Activated CD8-positive, alpha-beta T cell treated with anti-CD3 and anti-CD28 coated beads, Interleukin-2, amount 10 ng/mL, durations not matched to agents 7 days and 5 days (primary cell): ENCODE results near the gene PPP2R3B. TPM values are rescaled to one million over a fixed set of nuclear protein-coding genes. Genes with fewer than 3 reads are reported as not detected.

ENCODE experiments used
- ATAC-seq: fragments of 150-1000 bp; cut with Tn5 transposase; one replicate; pipeline ENCODE4 v1.10.0; 2021; ENCODE audit warnings: moderate library complexity
- CTCF ChIA-PET: fragments of 350-600 bp; sonication (Branson Sonifier 250); formaldehyde crosslinking; loops from one replicate; lab custom pipeline; 2021; ENCODE audit warnings: antibody characterized with exemption; lab: Charles Lee
- POLR2A ChIA-PET: fragments of 350-600 bp; sonication (Branson Sonifier 250); formaldehyde crosslinking; loops from one replicate; lab custom pipeline; 2021; ENCODE audit warnings: antibody characterized with exemption; lab: Charles Lee
- DNase-seq: peaks from one replicate; pipeline ENCODE4 v3.0.0-alpha.2; 2020
- H3K27ac Mint-ChIP-seq: one replicate; pipeline ENCODE4 v1.8.0; 2021; ENCODE audit warnings: mild to moderate bottlenecking, mixed read lengths
- H3K27me3 Mint-ChIP-seq: one replicate; pipeline ENCODE4 v1.8.0; 2021; ENCODE audit warnings: low read depth, mixed read lengths
- H3K36me3 Mint-ChIP-seq: one replicate; pipeline ENCODE4 v1.8.0; 2021; ENCODE audit warnings: low read depth, mixed read lengths
- H3K4me1 Mint-ChIP-seq: one replicate; pipeline ENCODE4 v1.8.0; 2021; ENCODE audit warnings: low read depth, mixed read lengths
- H3K4me3 Mint-ChIP-seq: one replicate; pipeline ENCODE4 v1.8.0; 2021; ENCODE audit warnings: mild to moderate bottlenecking, mixed read lengths
- H3K9me3 Mint-ChIP-seq: one replicate; pipeline ENCODE4 v1.8.0; 2022; ENCODE audit warnings: mixed read lengths; ENCODE audit not compliant: insufficient read depth
- total RNA-seq, 2 experiments: library from RNA; stranded (reverse); gene quantifications; one replicate each; pipeline ENCODE4 v1.2.3, GENCODE V29; 2021

Gene PPP2R3B
- total RNA-seq, 2 experiments from 2014 or later = 41.8 to 44.6 TPM

DNA sequence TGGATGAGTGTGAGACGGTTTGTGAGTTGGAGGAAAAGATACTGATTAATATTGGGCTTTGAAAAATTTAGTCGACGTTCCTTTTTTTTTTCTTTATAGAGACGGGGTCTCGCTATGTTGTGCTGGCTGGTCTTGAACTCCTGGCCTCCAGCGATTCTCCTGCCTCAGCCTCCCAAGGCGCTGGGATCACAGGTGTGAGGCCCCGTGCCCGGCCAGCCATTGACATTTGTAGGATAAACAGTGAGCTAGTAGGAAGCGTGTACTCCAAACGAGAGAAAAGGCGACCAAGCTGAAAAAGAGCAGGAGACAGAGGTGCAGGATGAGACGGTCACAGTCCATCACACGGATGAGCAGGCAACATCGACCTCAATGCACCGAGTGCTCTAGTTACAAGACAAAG lies 19.4 kb downstream of the PPP2R3B start:
- ATAC-seq (no peak), DNase-seq (no peak)
- Mint-ChIP-seq H3K4me3 (no peak overlapping the region), H3K27me3 (peaks cover 18% of the 10 kb centered on the region), H3K36me3 (peaks cover 10% of the 10 kb centered on the region), H3K27ac (no peak overlapping the region), H3K4me1 (peaks cover 15% of the 10 kb centered on the region), H3K9me3 (peaks cover 5% of the 10 kb centered on the region)
- ChIA-PET CTCF (no interaction called here), POLR2A (no interaction called here)

DNA sequence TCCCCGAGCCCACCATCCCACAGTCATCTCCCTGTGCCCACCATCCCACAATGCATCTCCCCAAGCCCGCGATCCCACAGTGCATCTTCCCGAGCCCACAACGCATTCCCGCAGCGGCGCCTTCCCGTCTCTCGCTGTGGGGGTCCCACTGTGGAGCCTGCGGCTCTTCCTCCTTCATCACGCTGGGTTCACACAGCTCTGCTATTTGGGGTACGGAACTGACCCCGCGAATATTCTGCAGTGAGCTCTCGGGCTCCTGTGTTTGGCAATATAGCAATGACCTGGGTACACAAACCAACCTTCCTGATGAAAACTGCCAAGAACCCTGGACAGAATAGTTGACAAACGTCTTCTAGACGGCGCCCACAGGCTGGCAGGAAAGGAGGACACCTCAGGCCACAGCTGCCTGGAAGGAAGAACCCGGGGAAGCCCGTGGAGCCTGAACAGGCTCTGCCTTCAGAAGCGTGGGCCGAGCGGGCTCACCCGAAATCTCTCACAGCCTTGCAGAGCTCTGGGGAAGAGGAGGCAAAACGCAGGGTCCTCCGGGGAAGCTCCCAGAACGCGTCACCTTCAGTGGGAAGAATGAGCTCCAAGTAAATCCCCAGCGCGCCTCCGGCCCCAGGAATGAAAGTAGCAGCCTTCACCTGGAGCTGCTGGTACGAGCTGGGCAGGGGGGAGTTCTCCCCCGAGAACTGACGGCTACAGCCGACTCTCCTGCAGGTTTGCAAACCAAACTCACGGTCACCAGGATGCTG lies 22.9 kb downstream of the PPP2R3B start:
- H3K9me3 Mint-ChIP-seq = peaks cover 25% of the 10 kb centered on the region
- no peaks in the 10 kb centered on the region for H3K4me1 Mint-ChIP-seq
- CTCF ChIA-PET = no interaction called here
- peaks cover 40% of the 10 kb centered on the region for H3K36me3 Mint-ChIP-seq
- DNase-seq (no peak), ATAC-seq (no peak)
- H3K27ac Mint-ChIP-seq = no peak overlapping the region
- POLR2A ChIA-PET = no interaction called here
- H3K4me3 Mint-ChIP-seq = no peak overlapping the region
- H3K27me3 Mint-ChIP-seq = no peaks in the 10 kb centered on the region

DNA sequence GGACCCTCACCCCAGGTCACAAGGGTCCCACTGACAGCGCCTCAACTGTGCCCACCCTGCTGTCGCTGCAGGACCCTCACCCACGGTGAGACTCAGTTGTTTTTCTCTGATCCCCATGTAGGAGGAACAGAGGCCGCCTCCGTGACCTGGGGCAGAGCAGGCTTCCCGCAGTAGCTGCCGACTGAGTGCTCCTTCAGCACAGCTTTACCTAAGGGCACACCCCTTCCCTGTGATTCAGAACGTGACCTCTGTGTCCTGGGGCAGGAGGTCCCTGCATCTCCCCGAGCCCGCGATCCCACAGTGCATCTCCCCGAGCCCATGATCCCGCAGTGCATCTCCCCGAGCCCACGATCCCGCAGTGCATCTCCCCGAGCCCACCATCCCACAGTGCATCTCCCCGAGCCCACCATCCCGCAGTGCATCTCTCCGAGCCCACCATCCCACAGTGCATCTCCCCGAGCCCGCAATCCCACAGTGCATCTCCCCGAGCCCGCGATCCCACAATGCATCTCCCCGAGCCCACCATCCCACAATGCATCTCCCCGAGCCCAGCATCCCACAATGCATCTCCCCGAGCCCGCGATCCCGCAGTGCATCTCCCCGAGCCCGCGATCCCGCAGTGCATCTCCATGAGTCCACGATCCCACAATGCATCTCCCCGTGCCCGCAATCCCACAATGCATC lies 23.6 kb downstream of the PPP2R3B start:
- POLR2A ChIA-PET = no interaction called here
- Mint-ChIP-seq H3K27ac (no peak overlapping the region), H3K4me1 (no peaks in the 10 kb centered on the region), H3K36me3 (peaks cover 45% of the 10 kb centered on the region), H3K4me3 (no peak overlapping the region), H3K9me3 (peaks cover 25% of the 10 kb centered on the region), H3K27me3 (no peaks in the 10 kb centered on the region)
- DNase-seq (no peak), ATAC-seq (no peak)
- CTCF ChIA-PET = no interaction called here

DNA sequence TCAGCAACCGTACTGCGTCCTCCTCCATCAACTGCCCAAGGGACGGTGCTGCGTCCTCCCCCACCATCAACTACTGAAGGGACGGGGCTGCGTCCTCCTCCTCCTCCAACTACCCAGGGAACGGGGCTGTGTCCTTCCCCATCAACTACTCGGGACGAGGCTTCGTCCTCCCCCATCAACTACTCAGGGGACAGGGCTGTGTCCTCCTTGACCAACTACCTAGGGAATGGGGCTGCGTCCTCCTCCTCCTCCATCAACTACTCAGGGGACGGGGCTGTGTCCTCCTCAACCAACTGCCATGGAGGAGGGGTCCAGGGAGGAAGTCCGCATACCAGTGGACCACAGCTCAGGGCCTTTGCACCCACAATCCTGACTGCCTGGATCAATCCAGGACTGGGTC lies 24.4 kb downstream of the PPP2R3B start:
- Mint-ChIP-seq H3K4me3 (no peak overlapping the region), H3K27ac (no peak overlapping the region), H3K9me3 (peaks cover 28% of the 10 kb centered on the region), H3K4me1 (peaks cover 6% of the 10 kb centered on the region), H3K36me3 (peaks cover 51% of the 10 kb centered on the region), H3K27me3 (no peaks in the 10 kb centered on the region)
- ChIA-PET CTCF (no interaction called here), POLR2A (no interaction called here)
- ATAC-seq = no peak
- DNase-seq = no peak

DNA sequence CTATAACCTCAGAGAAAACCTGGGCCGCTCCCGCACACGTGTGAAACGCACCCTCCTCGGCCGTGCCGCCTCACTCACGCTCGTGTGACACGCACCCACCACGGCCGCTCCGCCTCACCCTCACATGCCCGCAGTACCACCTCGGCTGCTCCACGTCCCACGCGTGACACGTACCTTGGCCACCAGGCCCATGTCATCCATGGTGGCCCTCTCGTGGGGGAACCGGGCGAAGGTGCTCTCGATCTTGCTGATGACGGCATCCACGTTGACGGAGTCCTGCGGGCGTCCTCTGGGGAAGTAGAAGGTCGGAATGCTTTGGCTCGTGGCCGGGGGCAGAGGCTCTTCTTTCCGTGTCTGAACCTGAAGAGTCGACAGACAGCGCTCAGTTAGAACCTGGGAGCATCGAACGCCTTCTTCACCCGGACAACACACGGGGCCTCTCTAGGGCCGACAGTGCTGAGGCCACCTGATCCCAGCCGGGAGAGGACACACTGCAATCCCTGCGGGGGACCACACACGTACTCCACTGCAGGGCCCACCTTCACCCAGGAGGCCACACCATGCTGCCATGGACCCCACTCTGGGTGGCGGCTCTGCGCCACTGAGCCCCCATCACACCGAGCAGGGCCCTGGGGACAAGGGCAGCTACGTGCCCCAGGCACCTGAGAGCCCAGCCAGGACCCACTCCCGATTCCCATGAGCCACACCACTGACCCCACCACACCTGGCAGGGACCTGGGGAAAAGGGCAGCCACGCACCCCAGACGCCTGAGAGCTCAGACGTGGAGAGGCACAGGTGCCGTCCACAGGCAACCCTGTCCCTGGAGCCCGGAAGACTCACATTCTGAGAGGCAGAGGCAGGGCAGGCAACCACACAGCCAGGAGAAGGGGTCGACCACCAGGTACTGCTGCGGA lies 25.2 kb downstream of the PPP2R3B start:
- H3K4me1 Mint-ChIP-seq = peaks cover 15% of the 10 kb centered on the region
- H3K27me3 Mint-ChIP-seq = no peaks in the 10 kb centered on the region
- CTCF ChIA-PET = no interaction called here
- no peak overlapping the region for H3K4me3 Mint-ChIP-seq
- peaks cover 60% of the 10 kb centered on the region for H3K36me3 Mint-ChIP-seq
- H3K9me3 Mint-ChIP-seq = peaks cover 33% of the 10 kb centered on the region
- ATAC-seq = no peak
- no peak for DNase-seq
- H3K27ac Mint-ChIP-seq = no peak overlapping the region
- POLR2A ChIA-PET = no interaction called here

DNA sequence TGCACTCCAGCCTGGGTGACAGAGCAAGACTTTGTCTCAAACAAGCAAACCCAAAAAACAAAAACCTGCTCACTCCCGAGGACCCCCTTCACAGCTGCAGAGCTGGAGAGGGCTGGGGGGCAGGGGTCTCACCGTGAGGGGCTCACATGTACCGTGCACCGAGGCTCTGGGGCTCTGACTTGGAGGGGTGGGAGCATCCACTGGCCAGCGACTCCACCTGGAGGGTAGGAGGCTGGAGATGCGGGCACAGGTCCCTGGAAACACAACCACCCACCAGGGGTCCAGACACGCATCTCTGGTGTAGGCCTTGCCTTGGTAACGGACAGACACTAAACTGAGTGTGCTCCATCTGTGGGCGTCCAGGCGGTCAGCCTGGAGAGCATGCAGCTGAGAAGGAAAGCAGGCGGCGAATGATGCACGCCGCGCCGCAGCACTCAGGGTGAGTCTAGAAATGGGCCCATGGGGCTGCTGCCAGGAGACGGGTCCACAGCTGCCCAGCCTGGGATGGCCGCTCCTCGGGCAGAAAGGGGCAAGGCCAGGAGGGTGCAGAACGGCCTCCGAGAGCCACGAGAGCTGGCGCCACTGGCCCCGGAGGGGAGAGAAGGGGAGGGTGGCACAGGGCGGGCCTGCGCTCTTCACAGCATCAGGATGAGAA lies 26.1 kb downstream of the PPP2R3B start:
- Mint-ChIP-seq H3K27ac (no peak overlapping the region), H3K4me1 (peaks cover 21% of the 10 kb centered on the region), H3K27me3 (no peaks in the 10 kb centered on the region), H3K4me3 (no peak overlapping the region), H3K9me3 (peaks cover 33% of the 10 kb centered on the region), H3K36me3 (peaks cover 66% of the 10 kb centered on the region)
- ATAC-seq (no peak), DNase-seq (no peak)
- CTCF ChIA-PET = no interaction called here
- POLR2A ChIA-PET = no interaction called here

DNA sequence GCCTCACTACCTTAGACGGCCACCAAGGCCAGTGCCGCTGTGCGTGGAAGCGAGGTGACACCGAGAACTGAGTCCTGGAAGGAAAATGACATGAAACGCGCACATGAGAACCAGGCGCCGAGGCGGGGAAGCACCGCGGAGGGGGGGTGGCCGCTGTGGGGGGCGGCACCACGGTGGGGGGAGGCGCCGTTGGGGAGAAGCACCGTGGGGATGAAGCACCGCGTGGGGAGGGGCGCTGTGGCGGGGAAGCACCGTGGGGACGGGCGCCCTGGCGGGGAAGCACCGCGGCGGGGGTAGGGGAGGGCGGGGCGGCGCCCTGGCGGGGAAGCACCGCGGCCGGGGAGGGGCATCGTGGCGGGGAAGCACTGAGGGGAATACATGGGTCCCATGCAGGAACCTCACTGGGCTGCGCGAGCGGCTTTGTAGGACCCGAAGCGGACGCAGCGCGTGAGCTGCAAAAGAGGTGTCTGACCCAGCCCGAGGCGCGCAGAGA lies 28.0 kb downstream of the PPP2R3B start:
- Mint-ChIP-seq H3K27me3 (no peaks in the 10 kb centered on the region), H3K4me3 (no peak overlapping the region), H3K9me3 (peaks cover 32% of the 10 kb centered on the region), H3K4me1 (peaks cover 25% of the 10 kb centered on the region), H3K36me3 (peaks cover 74% of the 10 kb centered on the region), H3K27ac (peak overlapping the region; percentile 89)
- no peak for ATAC-seq
- POLR2A ChIA-PET = no interaction called here
- CTCF ChIA-PET = no interaction called here
- DNase-seq = no peak

DNA sequence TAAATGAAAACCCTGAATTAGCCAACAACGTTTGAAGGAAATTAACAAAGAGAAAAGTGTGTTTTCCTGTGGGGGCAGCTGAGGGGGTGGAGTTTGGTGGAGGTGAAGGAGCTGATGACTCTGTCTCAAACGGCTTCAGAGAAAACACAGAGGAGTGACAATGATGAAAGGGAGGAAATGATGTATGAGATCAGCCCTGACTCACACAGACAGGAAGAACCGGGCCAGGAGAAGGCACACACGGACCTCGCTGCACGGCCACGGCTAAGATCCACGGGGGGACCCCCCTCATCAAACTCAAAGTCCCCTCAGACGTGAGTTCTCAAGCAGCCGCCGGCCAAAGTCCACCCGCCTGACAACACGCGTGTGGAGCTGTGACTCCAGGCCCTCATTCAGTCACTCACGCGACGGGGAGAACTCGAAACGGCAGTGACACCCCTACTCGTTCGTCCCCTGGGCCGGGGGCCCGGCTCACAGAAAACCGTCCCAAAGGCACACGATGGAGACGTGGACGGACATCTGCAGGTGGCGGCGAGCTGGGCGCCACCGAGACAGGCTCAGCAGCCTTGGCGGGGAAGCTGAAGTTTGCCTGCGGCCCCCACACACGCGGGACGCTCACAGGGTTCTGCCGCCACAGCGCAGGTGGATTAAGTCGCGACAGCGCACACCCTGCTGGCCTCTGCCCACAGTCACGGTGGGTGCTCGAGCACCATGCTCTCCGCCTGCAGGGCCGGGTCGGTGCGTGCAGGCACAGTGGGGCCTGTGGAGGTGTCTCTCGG lies 28.8 kb downstream of the PPP2R3B start:
- H3K4me3 Mint-ChIP-seq = peak overlapping the region; percentile 37
- H3K36me3 Mint-ChIP-seq = peaks cover 68% of the 10 kb centered on the region
- DNase-seq (peak; percentile 70), ATAC-seq (peak; percentile 91)
- peaks cover 25% of the 10 kb centered on the region for H3K4me1 Mint-ChIP-seq
- peak overlapping the region; percentile 89 for H3K27ac Mint-ChIP-seq
- POLR2A ChIA-PET = no interaction called here
- H3K27me3 Mint-ChIP-seq = no peaks in the 10 kb centered on the region
- peaks cover 30% of the 10 kb centered on the region for H3K9me3 Mint-ChIP-seq
- CTCF ChIA-PET = no interaction called here

DNA sequence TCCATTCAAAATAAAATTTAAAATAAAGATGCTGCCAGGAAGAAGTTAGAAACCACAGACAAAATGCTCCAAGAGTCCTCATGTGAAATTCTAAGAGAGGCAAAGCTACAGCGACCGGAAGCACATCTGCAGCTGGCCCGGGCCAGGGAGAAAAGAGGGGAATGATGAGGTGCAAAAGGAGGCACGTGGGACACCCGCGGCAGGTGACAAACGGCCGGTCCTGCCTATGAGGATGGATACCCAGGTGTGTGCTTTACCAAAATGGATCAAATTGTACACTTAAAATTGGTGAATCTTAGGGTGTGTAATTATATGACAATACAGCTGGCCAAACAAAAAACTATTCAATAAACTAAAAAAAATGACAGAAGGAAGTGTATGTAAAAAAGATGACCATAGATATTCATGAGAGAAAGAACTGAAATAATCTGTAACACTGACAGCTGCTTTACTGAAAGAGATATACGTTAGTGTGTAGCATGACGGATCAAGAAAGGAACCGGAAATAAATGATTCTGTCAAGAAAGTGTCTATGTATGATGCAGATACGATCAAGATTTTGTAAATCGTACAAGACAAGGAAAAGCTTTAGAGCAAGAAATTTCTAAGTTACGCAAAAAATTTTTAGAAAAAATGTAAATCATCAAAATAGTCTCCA lies 29.5 kb downstream of the PPP2R3B start:
- Mint-ChIP-seq H3K4me1 (peaks cover 25% of the 10 kb centered on the region), H3K9me3 (peaks cover 26% of the 10 kb centered on the region), H3K27me3 (no peaks in the 10 kb centered on the region), H3K36me3 (peaks cover 65% of the 10 kb centered on the region), H3K27ac (peak overlapping the region; percentile 89), H3K4me3 (peak overlapping the region; percentile 37)
- POLR2A ChIA-PET = no interaction called here
- ATAC-seq (peak; percentile 37), DNase-seq (no peak)
- CTCF ChIA-PET = no interaction called here

DNA sequence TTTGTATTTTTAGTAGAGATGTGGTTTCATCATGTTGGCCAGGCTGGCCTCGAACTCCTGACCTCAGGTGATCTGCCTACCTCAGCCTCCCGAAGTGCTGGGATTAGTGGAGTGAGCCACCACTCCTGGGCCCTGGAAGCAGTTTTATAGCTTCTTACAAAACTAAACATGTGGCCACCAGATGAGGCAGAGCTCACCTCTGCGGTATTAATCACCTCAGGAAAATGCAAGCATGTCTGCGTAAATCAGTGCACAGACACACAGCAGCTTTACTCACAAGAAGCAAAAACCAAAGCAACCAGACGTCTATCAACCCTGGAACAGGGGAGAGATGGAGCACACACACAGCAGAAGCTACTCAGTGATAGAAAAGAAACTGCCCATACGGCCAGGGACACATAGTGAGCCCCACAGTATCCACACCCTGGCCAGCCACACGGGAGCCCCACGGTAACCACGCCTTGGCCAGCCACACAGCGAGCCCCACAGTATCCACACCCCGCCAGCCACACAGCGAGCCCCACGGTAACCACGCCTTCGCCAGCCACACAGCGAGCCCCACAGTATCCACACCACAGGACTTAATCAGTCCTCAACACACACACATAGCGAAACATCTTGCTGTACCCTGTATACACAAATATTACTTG lies 30.2 kb downstream of the PPP2R3B start:
- CTCF ChIA-PET = no interaction called here
- Mint-ChIP-seq H3K27me3 (no peaks in the 10 kb centered on the region), H3K4me3 (peak overlapping the region; percentile 37), H3K4me1 (peaks cover 25% of the 10 kb centered on the region), H3K27ac (peak overlapping the region; percentile 89), H3K9me3 (peaks cover 20% of the 10 kb centered on the region), H3K36me3 (peaks cover 58% of the 10 kb centered on the region)
- DNase-seq (no peak), ATAC-seq (no peak)
- POLR2A ChIA-PET = no interaction called here
